Ammon's horn (tissue), 1 donor: ENCODE data around the gene AOPEP.

Experiments used
- DNase-seq: peaks from one replicate; pipeline ENCODE4 v3.0.0-alpha.2; 2016; ENCODE audit warnings: low spot score

Gene AOPEP

DNA sequence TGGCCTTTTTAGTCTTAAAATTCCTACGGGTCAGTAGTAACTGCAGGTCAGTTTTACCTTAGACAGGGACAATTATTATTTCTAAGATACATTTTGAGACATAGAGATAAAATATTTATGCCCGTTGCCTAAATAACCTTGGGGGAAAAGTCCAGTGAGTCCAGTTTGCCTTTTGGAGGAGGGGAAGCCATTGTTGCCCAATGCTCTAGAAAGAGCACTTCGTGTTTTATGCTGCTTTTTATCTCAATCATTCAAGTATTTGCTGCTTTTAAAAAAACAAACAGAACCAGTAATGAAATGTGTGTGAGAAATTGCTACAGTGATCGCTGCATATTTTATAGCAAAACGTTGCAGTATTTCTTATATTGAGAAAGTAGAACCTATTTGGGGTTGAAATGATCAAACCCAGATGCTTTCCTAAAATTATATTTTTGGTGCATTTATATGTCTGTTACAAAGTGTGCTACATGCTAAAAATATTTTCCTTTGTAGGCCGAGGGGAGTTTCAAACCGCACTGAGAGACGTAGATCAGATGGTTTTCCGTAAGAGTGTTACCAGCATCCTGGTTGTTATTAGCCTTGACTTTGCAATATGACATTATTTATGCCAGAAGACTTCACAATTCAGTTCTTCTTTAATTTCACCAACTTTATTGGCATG lies 266.8 kb downstream of the AOPEP start:
- DNase-seq, result no peak

DNA sequence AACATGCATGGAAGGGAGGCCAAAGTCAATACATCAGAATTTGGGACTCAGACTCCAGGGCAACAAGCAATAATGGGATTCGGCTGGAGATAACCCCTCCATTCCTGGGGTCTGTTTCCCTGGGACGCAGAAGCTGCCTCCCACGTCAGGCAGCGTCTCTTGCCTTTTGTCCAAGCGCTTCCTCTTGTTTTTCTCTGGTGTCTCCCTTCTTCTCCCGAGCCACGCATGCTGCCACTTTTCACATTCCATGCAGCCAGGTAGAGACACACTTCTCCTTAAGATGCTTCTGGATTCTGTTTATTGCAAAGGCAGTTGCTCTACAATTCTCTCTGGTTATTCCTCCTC lies 267.3 kb downstream of the AOPEP start:
- no peak for DNase-seq

DNA sequence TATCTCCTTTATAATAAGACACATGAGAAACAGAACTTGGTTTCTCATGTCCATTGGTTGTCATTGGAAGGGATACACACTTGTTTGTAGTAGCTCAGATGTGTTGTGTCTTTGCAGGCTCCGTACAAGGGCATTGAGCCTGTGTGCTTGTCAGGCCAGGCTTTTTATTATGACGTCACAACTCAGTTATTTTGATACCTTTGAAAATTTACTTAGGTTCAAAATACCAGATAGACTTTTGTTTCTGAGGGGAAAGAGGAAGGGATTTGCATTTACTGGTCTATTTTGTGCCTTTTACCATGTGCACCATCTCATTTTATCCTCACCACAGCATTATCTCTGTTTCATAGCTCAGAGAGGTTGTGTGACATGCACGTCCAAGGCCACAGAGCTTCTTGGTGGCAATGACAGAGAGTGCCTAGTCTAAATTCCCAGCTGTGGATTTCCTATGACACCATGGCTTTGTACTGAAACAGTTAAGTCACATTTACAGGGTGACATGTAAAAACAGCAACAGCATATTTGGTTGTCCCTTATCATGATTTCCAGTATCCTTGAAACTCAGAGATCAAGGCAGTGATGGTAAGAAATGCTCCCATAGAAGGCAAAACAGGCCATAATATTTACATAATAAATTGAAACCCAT lies 268.7 kb downstream of the AOPEP start:
- no peak for DNase-seq

DNA sequence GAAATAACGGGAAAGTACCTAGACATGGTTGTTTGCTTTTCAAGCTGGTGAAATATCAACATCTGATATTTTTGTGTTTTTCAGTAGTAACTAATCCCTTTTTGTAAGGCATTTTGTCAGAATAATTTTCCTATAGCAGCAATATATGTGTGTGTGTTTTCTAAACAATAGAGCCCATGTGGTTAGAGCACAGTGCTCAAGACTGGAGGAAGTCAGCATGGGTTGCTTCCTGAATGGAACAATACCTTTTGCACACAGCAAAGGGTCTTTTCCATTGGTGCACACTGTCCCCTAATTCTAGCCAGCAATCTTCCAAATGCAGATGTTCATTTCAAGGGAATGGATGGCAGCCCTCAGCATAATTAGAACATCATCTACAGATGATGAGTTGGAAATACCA lies 270.1 kb downstream of the AOPEP start:
- DNase-seq, result no peak

DNA sequence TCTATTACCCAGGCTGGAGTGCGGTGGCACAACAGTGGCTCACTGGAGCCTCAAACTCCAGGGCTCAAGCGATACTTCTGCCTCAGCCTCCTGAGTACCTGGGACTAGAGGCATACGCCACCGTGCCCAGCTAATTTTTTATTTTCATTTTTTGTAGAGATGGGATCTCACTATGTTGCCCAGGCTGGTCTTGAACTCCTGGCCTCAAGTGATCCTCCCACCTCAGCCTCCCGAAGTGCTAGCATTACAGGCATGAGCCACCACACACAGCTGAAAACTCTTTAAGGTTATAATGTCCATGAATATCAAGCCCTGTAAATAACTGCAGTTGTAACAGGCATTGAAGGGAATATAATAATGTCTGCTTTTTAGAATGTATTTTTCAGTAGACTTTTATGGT lies 271.2 kb downstream of the AOPEP start:
- no peak for DNase-seq

DNA sequence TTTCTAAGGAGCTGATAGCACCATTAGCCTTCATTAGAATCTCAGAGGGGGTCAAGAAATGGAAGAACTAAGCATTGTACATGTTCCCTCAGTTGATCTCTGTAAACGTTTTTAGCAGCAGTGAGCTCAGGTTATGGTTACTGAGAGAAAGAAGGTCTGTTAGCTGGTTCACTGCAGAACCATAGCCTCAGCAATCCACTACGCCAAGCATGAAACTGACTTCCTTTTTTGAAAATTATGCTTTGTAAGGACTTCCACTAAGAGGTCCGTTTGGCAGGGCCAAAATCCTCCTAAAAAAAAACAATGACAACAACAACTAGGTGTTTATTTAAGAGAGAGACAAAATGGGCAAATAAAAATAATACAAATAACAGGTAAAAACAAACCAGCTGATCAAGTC lies 273.3 kb downstream of the AOPEP start:
- DNase-seq, result no peak

DNA sequence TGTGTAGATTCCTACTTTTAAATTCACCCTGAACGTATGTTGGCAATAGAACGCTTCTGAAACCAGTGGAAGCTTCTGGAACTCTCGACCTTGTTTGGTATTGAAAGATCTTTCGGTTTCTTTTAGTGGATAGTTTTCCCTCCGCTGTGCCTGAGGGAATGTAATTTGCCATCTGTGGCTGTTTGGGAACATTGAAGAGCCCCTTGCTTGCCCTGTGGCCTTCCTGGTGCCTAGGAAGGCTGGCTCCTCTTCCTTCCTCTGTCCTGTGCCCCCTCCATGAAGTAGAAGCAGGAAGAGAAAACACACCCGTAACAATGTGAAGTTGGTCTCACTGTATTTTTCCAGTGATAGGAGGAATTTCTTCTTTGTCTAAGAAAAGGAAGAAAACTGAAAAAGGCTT lies 274.3 kb downstream of the AOPEP start:
- no peak for DNase-seq

DNA sequence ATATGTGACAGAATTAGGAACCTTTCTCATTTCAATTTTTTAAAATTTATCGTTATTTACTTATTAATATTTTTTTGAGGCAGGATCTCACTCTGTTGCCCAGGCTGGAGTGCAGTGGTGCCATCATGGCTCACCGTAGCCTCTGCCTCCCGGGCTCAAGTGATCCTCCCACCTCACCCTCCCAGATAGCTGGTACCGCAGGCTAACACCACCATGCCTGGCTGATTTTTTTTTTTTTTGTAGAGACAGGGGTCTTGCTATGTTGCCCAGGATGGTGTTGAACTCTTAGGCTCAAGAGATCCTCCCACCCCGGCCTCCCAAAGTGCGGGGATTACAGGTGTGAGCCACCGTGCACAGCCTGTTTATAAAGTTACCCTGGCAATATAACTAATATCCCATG lies 275.2 kb downstream of the AOPEP start:
- no peak for DNase-seq

DNA sequence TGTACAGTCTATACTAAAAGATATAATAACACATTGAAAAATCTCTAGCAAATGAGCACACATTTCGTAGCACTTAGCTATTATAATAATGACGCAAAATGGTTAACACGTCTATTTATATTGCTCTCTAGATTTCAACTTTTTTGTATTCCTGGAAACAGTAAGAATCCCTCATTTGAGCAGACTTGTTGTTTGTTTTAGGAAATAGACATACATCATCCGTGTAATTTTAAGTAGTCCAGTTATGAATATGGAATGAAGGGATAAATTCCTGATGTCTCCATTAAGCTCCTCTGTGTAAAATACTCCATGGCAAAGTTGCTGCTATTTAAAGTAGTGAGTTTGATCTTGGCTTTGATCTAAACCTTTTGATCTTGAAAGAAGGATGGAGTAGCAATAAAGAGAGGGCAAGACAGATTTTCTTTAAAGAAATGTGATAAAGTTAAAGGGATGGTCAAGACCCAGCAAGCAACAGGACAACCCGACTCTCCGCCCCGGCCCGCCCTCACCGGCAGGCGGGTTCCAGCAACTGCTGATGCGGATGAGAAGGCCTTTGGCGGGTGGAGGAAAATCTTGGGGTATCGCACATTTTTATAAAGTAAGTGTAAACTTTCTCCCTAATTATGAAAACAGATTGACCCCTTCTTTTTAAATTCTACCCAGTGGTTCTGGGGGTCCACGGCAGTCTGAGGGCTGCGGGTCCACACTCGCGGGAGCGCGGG lies 277.4 kb downstream of the AOPEP start:
- DNase-seq, result peak; percentile 37

DNA sequence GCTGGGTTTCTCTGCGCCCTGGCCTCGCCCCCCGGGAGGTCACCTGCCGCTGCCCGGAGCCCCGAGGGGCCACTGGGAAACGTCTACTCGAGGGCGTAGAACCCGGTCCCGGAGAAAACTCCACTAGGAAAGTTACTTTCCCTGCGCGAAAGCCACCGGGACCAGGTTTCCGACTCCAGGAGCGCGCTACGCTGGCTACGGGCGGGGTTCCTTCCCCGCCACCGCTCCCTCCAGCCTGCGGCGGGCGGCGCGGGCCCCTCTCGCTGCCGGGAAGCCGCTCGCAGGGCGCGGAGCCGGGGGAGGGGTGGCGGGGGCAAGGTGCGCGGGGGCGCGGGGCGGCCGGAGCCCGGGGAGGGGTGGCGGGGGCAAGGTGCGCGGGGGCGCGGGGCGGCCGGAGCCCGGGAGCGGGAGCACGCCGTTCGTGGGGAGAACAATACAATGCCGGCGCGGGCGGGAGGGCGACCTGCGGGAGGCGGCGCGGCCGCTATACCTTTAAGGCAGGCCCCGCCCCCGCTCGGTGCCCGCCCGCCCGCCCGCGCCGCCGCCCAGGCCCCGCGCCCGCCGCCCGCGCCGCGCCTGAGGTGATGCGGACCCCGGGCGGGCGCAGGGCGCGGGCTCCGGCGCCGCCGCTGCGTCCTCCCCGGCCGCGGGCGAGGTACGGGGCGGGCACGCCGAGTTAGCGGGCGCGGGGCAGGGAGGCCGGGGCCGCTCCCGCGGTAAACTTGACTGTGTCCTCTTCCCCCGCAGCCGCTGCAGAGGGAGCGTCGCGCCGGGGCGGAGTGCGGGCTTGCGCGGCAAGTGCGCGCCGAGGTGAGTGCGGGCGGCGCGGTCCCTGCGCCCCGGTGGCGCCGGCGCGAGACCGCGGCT lies 278.1 kb downstream of the AOPEP start:
- DNase-seq, result peak; percentile 35

DNA sequence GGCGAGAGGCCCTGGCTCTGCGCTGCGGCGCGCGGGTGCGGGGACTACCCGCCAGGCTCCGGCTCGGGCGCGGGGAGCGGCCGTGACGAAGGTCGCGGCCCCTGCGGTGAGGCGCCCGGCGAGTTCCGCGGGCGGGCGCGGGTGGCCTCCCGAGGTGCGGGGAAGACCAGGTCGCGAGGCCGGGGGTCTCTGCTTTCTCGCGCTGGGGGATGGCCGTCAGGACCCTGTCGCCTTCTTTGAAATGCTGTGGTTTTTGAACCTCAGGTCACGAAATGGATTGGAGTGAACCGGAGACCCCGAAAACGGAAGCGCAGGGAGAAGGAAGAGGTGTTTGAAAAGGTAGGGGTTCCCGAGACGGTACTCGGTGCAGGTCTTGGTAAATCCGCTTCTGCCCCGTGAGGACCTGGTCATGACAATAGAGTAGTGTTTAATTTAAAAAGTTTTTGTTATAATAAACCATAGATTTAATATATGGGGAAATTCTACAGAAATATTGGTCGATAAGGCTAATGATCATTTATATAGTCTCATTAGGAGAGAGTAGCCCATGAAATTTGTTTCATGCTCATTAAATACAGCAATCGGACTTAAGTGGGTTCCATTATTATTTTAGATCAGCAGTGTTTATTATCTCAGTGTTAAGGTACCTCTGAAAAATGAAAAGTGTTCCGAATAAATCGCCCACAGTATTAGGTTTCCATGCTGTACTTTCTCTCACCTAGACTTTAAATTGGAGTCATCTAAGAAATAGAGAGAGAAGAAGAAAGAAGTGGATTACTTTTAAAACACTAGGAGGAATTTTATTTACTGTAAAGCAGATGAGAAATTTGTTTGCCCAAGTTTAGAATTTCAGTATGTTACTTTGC lies 279.0 kb downstream of the AOPEP start:
- no peak for DNase-seq

DNA sequence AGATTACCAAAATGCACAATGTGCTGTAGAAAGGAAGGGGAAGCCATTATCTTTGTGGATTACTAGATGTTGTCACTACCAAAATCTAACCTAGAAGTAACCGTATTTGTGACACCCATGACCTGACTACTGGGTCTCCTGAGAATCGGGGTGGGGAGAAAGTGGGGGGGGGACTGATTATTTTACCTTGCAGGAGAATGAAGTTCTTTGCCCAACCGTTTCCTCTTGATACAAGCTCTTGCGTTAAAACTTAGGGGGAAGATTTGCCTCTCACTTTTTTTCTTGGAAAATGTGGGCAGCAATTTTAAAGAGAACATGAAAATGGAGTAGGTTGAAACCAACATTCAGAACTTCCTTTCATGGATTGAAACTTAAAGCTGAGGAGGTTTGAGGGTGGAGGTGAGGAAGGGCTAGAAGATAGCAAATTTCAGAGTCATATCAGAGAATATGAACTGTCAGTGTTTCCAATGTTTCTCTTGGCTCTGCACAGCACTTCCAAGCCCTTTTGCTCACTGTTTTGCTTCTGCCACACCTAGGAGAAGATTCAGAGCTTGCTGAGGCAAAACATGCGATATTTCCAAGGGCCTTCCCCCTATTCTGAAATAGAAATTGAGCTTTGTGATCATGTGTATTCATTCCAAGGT lies 280.8 kb downstream of the AOPEP start:
- DNase-seq, result peak; percentile 34

DNA sequence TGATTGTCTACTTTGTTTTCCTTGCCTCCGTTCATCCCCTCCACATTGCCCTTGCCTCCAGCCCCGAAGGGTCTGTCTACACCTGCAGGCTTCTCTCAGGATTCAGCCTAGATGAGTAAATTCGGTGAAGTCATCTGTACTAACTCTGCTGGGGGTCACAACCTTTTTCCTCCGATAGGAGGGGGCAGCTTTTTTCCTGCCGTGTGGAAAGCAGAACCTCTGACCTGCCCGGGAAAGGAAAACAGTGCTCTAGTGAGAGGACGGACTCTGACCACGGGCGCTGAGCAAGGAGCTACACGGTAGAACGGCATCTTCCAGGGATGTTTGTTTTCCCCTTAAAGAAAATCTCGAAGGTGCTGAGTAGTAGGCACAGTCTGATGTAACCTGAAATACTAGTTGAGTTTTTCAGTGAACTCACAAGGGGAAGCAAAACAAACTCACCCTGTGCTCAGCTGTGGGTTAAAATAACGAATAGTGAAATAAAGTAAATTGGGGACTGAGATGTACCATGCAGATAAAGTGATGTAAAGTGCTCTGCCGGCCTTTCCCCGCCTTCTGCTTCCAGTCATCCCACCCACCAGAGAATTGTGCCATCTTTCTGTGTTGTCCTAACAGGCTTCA lies 281.8 kb downstream of the AOPEP start:
- no peak for DNase-seq

DNA sequence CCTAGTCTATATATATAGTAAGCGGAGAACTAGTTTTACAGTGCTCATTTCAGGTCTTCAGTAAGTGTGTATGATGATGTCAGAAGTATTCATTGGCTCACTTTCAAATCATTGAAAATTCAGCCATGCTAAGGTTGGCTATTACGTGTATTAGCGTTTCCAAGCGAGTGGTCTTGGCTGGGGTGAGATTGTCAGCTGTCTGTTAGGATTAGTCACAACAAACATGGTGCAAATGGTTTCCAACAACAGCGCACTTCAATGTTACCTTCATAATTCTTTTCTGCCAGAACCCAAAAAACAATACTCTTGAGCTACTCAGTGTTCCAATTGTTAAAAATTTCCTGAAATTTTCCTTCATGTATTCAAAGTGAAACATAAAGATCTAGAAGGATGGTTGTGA lies 283.0 kb downstream of the AOPEP start:
- DNase-seq, result no peak

DNA sequence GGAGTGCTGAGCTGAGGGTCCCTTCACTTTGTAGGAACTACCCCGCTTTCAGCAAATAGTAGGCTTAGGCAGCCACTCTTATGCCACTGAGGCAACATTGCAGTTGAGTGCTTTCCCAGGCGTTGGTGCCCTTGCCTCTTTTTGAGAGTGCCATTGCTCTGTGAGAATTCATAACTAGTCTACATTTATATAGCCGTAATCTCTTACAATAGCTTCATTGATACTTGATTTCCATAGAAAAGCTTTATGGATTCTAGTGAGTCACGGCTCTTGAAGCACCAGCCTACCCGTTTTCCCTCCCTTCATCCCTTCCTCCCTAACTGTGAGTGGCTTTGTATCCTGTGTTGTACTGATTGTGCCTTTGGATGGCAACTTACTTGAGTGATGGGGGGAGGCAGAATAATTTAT lies 283.9 kb downstream of the AOPEP start:
- DNase-seq, result peak; percentile 86

DNA sequence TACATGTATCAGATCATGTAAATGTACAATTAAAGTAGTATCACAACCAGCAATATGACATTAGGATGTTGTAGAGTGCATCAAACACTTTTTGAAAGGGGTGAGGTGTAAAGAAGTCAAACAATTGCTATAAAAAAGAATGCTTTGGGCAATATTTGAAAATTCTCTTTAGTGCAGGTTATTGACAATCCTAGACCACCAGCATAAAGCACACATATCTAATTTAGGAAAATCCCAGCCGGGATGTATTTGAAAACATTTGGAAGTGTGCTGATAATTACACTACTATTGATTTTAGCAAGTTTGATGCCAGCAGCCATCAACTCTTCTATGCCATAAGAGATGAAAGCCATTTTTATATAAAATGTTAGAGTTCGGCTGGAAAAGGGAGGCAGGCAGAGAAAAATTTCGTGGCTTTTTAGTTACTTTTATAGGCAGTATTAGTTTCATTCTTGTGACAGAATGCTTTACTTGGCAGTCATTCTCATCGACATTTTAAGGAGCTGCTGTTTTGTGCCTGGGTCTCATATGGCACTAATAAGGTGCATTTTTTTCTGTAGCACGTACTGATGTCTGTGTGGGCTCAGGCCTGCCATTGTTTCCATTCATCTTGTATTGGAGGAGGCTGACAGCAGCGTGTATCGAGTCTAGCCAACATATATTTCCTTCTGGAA lies 285.7 kb downstream of the AOPEP start:
- DNase-seq, result no peak

DNA sequence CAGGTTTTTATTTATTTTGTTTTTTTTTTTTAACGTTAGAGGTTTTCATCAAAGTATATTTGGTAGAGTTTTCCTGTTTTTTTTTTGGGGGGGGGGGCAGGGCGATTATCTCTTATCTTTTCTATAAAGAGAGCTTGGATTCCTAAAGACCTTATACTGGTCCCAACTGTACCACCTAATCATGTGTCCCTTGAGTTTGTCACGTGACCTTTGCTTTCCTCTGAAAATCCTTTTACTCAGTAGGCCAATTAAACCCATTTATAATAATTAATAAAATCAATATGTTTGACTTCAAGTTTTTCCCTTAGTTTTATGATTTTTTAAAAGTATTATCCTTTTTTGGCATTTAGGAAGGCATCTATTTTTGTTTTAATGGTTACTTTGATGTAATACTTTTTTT lies 286.4 kb downstream of the AOPEP start:
- DNase-seq, result no peak

DNA sequence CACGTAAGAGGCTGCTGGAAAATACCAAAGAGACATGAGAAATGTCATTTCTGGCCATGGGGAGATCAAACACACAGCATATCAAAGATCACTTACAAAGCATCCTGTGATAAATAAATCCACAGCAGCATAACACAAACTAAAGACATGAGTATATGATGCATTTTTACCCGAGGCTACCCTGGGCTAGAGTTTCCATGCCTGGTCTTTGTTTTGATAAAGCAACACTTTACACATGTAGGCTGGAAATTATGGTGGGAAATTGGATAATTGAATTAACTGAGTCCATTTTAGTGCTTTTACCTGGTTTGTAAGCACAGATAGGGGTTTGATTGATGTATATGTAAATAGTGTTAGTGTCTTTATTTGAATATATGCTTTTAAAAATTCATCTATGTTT lies 288.4 kb downstream of the AOPEP start:
- DNase-seq, result no peak

DNA sequence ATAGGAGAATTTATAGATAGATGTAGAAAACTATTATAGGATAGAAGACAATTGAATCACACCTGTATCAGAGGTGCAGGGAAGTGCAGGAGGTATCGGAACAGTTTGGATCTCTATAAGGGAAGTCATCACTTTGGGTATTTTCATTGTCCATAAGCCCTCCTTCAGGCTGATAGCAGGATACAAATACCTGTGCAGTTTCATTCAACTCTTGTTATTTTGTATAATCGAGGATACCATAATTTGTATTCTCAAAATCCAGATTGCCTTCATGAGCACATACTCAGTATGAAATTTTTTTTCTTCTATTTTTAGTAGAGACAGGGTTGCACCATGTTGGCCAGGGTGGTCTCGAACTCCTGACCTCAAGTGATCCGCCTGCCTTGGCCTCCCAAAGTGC lies 289.1 kb downstream of the AOPEP start:
- DNase-seq, result no peak

DNA sequence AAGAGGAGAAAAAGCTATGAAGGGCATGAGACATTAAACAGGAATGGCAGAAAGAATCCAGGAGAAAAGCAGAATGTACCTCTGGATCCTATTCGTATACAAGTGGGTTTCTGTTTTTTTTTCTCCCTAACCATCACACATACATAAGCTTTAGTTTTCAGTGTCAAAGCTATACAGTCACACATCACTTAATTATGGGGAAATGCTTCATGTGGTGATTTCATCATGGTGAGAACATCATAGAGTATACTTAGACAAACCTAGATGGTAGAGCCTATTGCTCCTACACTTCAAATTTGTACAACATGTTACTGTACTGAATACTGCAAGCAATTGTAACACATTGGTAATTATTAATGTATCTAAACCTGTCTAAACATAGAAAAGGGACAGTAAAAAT lies 290.6 kb downstream of the AOPEP start:
- DNase-seq, result no peak
